Stimulated activated CD8-positive, alpha-beta memory T cell treated with anti-CD3 and anti-CD28 coated beads, Interleukin-2, amount 100 ng/mL, for 48 hours (primary cell): ENCODE results near the gene GPD2.
"Not testable (repeated sequence)": the region's sequence is repeated elsewhere in the genome, so short reads cannot be mapped to it uniquely, and the experiment has no call there.

Experiments used
- DNase-seq, 2 donors: peaks; one replicate each; pipeline ENCODE4 v3.0.0-alpha.2; 2020; ENCODE audit warnings: low read depth in 2 of 2

The GPD2 gene

DNA sequence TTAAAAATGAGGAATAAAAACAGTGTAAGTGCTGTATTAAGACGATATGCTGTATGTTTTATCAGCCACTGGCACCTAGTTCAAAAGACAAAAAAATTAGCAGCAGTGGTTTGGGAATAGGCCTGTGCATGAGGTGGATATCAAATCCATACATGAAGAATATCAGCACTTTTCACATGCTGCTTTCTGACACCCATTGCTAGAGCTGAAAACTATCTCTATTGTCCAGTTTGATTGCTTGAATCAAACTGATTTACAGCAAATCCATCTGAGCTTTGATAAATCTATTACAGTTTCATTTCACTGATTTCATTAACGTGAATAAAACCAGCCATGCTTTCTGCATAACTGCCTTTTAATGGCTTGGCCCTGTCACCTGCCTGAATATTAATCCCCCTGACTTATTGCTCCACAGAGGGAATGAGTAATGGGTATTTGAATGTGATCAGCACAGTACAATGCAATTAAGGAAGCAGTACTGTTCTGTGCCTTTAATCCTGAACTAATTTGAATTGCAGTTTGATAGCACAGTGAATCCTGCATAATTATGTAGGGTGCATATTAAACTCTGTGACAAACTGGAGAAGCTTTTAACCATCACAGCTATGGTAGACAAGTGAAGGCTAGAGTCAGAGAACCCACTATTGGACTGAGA is 154.0 kb downstream of the GPD2 start:
- DNase-seq: no peak

DNA sequence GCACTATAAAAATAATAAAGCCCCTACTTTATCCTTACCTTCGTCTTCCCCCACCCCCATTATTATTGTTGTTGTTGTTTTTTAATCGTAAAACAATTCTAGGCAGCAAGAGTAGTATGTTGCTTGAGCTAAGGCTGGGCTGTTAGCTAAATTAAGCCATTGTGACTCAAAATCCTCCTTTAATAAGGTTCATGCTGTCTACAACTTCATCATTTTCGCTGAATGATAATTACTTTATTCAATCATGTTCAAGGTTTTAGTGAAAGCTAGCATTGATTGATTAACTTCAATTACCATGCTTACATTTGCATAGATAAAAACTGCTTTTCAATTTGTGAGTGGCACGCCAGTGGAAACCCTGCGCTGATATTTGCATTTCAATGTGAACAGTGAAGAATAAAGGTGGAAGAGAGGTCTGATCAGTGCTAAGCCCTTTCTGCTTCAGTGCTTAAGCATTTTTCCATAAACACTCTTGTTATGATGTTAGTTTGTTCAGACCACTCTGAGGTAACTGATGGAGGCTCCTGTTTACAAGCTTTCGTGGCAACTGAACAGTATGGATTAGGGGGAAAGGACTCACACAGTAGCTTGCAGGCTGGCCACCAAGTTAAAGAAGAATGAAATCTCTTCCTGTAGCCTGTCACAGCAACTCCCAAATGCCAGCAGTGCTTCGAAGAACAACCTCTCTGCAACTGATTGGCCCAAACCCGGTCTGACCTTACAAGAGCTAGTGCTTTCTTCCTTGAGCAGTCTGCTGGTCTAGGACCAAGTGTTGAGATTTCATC is 156.8 kb downstream of the GPD2 start:
- no peak for DNase-seq

DNA sequence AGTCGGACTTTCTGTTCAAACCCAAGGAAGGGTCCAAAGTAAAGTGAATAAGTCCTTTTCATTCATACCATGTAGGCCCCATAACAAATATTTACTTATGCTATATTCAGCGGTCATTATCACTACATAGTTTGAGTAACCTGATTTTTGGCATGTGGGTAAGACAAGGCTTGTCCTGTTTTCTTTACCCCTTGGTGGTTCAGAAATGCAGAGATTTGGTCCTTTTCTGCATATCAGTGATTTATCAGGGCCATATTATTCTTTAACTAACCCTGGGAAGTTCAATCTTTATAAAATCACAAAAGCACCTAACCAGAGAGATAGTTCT is 157.4 kb downstream of the GPD2 start:
- DNase-seq: no peak

DNA sequence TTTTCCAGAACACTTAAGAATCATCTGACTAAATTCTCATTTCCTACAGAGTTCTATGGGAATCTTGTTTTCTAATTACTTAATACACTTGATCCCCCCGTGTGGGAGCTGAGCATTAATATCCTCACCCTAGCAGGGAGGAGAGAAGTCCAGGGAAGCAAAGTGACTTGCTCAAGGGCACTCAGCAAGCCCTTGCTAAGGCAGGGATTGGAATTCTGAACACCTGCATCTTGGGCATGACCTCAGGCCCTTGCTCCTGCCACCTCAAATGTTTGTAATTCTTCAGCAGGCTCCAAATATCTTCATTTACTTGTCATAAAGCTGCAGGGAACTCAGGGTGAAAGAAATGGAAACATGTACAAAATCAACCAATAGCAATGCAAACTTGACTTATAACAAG is 162.4 kb downstream of the GPD2 start:
- no peak for DNase-seq

DNA sequence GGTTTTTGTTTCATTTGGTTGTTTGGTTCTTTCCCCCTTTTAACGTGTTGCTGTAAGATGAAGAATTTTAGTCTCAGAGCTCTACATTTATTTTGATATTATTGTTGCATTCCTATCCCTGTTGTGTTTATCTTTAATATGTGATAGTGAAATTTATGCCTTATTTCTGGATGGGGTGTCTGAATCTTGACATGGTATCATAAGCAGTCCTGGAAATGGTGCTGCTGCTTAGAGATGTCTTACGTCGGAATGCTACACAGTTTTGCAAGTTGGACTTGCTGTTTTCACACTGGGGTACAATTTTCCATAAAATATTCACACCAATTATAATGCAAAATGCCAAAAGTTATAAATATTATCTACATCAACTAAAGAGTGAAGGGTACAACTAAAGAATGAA is 164.0 kb downstream of the GPD2 start:
- no peak for DNase-seq

DNA sequence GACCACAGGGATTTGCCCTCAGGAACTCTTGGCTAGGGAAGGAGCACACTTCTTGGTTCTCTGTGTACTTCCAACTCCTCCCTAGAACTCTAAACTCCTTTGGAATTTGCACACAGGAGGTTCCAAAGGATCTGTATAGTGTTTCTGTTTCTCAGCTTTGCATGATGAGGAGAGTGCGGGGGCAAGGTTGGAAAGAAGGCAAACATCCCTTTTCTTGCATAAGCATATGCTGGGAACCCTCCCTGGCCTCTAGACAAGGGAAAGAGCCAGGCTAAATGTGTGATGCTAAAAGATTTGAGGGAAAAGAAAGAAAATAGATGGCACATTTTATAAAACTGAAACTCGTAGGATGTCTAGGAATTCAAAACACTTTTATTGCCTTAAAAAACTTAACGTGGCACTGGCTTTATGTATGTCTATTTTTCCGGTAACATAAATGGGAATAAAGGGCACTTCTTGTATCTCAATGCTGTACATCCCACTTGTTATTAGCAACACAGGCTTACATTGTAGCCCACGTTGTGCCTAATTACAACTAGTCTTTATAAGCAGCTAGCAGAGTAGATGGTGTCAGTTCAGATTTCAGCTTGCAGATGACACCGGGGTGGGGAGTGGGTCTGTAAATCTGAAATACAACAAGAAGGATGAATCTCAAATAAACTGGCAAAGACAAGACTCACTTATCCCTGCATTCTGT is 165.8 kb downstream of the GPD2 start:
- DNase-seq: no peak

DNA sequence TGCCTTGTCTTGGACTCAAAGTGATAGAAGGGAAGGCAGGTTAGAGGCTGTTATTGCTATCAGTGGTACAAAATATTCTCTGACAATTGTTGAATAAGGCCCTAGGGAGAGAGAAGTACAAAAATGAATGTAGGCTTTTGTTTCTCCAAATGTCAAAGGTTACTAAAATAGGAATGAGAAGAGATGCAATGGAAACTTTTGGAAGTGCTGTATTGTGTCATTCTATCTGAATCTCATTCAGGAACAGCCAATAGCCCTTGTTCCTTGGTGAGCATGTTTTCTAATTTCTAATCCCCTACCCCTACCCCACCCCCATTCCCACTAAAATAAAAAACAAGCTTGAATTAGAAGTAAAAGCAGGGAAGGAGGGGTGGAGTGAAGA is 166.4 kb downstream of the GPD2 start:
- DNase-seq: no peak

DNA sequence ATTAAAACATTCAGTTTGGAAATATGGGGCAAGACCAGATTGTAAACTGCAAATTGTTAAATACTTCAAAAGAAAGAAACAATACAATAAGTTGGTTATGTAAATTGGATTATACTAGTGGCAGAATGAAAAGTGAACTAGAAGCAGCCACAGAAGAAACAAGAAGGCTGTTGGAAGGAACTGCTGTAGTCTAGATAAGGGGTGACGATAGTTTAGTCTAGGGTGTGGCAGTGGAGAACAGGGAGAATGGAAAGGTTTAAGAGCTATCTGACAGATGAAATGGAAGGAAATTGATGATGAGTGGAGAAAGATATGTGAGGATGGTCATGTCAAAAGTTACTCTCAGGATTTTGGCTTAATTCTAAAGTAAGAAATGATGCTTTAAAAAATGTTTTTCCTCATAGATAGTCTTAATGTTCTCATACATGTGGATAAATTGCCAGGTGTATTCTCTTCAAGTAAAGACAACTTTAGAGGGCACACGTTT is 179.7 kb downstream of the GPD2 start:
- no peak for DNase-seq

DNA sequence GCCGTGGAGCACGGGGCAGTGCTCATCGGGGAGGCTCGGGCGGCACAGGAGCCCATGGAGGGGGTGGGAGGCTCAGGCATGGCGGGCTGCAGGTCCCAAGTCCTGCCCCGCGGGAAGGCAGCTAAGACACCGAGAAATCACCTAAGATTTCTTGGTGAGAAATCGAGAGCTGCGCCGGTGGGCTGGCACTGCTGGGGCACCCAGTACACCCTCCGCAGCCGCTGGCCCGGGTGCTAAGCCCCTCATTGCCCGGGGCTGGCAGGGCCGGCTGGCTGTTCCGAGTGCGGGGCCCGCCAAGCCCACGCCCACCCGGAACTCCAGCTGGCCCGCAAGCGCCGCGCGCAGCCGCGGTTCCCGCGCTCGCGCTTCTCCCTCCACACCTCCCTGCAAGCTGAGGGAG is 181.9 kb downstream of the GPD2 start:
- DNase-seq: not testable (repeated sequence)

DNA sequence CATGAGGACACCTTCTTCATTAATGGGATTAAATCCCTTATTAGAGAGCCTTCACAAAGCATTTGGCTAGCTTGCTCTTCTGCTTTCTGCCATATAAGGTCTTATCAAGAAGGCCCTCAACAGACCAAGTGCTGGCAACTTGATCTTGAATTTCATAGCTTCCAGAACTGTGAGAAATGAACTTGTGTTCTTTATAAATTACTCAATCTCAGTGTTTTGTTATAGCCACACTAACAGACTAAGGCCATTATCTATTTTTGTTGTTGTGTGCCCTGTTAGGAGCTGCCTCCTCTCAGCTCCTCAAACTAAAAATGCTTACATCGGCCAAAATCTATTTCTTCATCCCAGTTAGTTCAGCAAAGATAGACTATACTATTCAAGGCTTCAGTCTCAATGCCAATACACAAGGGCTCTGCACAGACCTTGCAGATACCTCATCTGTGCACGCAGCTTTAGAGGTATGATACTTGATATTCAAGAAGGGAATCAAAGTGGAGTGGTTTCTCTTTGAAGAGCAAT is 182.9 kb downstream of the GPD2 start:
- DNase-seq: no peak

DNA sequence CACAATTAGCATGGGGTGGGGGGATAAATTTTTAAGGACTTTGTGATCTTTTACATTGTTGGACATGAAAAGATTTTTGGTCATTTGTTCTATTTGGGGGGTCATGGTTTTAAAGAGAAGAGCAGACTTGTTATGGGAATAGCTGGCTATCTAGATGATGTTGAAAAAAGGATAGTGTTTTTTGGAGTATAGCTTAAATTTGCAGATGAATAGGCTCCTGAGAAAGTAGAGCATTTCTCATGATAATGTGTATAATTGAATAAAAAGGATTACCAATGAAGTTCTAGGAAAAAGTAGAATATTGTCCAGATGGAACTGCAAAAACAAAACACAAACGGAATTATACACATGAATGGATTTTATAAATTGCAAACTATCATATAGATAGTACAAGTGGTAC is 186.3 kb downstream of the GPD2 start:
- DNase-seq: no peak

DNA sequence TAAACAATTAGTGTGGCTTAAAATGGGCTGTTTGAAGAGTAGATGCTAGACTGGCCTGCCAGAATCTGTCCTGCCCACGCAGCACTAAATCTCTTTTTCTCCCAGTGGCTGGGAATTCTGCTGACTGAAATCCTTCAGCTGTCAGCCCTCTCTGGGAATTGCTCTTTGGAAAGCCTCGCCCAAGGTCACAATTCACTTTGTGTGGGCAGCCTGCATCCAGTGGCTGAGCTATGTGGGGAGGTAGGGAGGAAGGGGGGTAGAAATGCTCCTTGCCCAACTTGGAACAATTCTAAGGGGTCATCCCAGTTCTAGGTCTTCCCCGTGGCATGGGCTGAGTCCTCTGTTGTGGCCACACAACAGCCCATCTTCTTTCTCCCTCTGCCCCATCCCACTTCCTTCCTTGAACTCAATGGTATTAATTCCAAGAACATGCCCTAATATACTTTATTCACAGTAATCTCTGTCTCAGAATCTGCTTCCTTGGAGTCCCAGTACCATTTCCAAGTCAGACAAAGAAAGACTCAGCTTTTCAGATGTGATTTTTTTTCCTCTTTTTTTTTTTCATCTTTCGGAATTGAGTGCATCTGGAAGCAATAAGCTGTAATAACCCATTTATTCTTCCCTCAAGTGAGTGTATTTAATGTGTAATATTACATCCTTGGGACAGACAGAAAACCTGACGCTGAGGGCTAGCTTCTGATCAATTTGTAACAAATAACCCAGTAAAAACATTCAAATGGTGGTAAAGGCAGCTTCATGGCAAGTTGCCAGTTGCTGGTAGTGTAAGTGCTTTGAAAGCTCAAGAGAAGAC is 189.4 kb downstream of the GPD2 start:
- no peak for DNase-seq

DNA sequence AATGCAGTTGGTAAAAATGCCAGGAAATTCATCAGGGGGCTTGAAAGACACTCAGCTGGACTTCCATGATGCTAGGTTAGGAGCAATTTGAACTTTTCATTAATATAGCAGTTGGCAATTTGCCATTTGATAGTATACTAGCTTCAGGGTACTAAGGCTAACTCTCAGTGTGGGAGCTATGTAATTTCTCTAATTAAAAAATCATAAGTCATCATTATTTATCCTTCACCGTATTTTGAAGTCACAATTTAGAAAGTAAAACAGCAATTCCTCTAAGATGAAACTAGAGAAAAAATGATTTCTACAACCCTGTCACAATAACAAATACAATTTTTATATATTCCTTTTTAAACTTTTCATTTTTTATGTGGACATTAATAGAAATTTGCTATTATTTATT is 190.8 kb downstream of the GPD2 start:
- DNase-seq: no peak

DNA sequence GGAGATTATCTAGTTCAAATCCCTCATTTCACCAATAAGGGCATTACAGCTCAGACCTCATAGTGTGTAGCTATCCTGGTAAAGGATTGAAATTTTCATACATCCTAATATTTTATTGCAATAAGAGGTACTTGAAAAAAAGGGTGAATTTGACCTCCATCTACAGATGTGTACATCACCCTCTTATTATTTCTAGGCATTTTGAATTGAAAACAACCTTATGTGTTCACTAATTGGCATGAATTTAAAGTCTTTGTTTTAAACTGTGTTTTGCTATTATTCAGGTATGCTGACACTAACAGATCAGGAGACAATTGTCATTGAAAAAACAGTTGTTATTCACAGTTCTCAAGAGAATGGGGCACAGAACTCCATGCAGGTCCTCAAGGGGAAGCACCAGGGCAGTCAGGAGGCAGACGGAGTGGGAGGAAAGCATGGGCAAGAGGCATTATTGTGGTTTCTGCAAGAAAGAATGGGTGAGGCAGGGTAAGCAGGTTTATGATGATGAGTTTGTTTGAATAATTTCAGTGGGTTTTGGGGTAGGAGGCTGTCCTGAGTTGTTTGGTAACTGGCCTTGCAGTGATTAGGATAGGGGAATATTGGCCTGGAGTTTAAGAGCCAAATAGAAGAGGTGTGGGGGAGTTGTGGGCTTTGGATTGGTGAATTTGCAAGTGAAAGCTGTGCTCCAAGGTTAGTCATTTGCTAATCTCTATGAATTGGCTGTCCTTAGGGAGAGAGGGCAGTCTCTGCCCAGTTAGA is 194.6 kb downstream of the GPD2 start:
- DNase-seq: no peak

DNA sequence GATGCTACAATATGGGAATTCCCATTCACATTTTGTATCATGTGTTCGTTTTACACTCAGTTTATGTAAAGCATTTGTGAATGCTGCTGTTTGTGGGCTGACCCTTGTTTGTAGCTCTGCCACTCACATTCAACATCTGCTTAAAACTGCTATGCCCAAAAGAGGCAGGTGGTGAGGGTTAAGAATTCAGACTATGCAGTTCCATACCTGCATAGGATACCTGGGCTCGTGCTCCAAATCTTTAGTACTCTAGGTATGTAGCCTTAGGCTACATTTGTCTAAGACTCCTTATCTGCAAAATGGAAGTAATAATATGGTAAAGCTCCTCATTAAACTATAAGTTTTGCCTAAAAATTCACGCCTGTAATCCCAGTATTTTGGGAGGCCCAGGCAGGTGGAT is 199.5 kb downstream of the GPD2 start:
- no peak for DNase-seq
